ENCODE results near the gene COL20A1.

Gene COL20A1

DNA sequence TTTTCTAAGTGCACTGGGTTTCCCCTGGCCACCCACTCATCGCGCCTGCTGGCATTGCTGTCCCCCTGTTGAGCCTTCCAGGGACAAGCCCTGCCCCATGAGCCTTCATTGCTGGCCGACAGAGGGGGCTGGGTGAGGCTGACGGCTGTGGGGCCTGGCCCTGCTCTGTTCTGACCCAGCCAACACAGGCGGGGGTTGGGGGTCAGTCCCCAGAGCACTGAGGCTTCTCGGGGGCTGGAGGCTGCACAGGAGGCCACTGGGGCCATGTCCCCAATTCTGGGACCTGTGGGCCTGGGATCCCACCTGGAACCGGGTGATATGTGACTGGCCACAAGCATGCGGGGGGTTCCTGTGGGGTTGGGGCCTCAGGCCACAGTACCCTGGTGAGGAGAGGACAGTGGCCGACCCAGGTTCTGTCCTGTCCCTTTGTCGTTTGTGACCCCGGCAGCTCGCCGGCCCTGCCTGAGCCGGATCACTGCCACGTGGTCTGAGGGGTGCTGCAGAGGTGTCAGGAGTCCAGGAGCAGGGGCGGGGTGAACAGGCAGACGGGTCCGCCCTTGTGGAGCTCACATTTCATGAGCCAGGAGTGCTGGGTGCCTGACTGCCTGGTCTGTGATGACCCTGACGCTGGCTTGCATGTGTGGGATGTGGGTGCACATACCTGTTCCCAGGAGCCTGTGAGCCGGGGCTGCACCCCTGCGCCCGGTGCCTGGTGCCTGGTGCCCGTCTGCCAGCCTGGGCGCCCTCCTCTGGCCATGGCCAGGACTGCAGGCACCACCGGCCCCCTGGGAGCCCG lies 2.1 kb upstream of the COL20A1 start:
- H3K9me3 ChIP-seq (ENCODE audit: control insufficient read depth, low read length): no peaks in the 10 kb centered on the region
- H3K27me3 ChIP-seq (ENCODE audit: control insufficient read depth, insufficient read depth, low read length, poor library complexity, severe bottlenecking): peaks cover 10% of the 10 kb centered on the region
- peaks cover 5% of the 10 kb centered on the region for H3K36me3 ChIP-seq (ENCODE audit: control insufficient read depth, insufficient read depth, low read length)
- H3K4me1 ChIP-seq (ENCODE audit: control insufficient read depth, insufficient read depth, low read length): peaks cover 11% of the 10 kb centered on the region
- 47 to 49% methylated on average over 26 of the region's 26 CpGs for WGBS, 2 experiments
- no peak overlapping the region for H3K4me3 ChIP-seq (ENCODE audit: insufficient read depth, low read depth, low read length)
- no peak overlapping the region for H3K27ac ChIP-seq (ENCODE audit: insufficient read depth, low read depth, low read length, poor library complexity, severe bottlenecking)

GRCh38 chr20:63291811-63292210 lies 1.2 kb upstream of the COL20A1 start:
- 85% methylated on average over 10 of the region's 10 CpGs for WGBS, 2 experiments
- Histone ChIP-seq H3K4me1 (ENCODE audit: control insufficient read depth, insufficient read depth, low read length) (peaks cover 20% of the 10 kb centered on the region), H3K9me3 (ENCODE audit: control insufficient read depth, low read length) (no peaks in the 10 kb centered on the region), H3K4me3 (ENCODE audit: insufficient read depth, low read depth, low read length) (no peak overlapping the region), H3K27ac (ENCODE audit: insufficient read depth, low read depth, low read length, poor library complexity, severe bottlenecking) (no peak overlapping the region), H3K36me3 (ENCODE audit: control insufficient read depth, insufficient read depth, low read length) (peaks cover 5% of the 10 kb centered on the region), H3K27me3 (ENCODE audit: control insufficient read depth, insufficient read depth, low read length, poor library complexity, severe bottlenecking) (peaks cover 14% of the 10 kb centered on the region)

- Histone ChIP-seq H3K4me3 (ENCODE audit: insufficient read depth, low read depth, low read length) (no peak overlapping the region), H3K4me1 (ENCODE audit: control insufficient read depth, insufficient read depth, low read length) (peaks cover 23% of the 10 kb centered on the region), H3K27ac (ENCODE audit: insufficient read depth, low read depth, low read length, poor library complexity, severe bottlenecking) (no peak overlapping the region), H3K9me3 (ENCODE audit: control insufficient read depth, low read length) (no peaks in the 10 kb centered on the region), H3K27me3 (ENCODE audit: control insufficient read depth, insufficient read depth, low read length, poor library complexity, severe bottlenecking) (peaks cover 14% of the 10 kb centered on the region), H3K36me3 (ENCODE audit: control insufficient read depth, insufficient read depth, low read length) (peaks cover 5% of the 10 kb centered on the region)
- 93 to 95% methylated on average over 16 of the region's 16 CpGs for WGBS, 2 experiments
These were observed 689 bp upstream of the COL20A1 start for GRCh38 chr20:63292292-63292701.

DNA sequence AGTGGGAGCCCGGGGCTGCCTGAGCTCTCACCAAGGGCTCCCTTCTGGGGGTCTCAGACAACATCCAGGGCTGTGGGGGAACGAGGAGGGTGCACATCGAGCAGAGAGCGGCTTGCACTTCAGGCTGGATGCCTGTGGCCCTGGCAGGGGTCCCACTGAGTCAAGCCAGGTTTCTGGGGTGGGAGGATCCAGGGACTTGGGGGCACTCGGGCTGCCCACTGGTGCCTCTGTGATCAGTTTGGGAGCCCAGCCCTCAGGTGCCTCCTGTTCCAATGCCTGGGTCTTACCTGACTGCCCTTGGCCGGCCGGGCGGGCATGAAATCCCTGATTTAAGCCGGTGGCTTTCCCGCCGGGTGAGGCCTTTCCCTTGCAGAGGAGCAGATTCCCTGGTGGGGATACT lies 470 bp downstream of the COL20A1 start:
- Histone ChIP-seq H3K27me3 (ENCODE audit: control insufficient read depth, insufficient read depth, low read length, poor library complexity, severe bottlenecking) (peaks cover 14% of the 10 kb centered on the region), H3K9me3 (ENCODE audit: control insufficient read depth, low read length) (no peaks in the 10 kb centered on the region), H3K4me3 (ENCODE audit: insufficient read depth, low read depth, low read length) (no peak overlapping the region), H3K4me1 (ENCODE audit: control insufficient read depth, insufficient read depth, low read length) (peaks cover 23% of the 10 kb centered on the region), H3K36me3 (ENCODE audit: control insufficient read depth, insufficient read depth, low read length) (peaks cover 2% of the 10 kb centered on the region), H3K27ac (ENCODE audit: insufficient read depth, low read depth, low read length, poor library complexity, severe bottlenecking) (no peak overlapping the region)
- WGBS, 2 experiments: 75 to 83% methylated on average over 11 of the region's 11 CpGs

DNA sequence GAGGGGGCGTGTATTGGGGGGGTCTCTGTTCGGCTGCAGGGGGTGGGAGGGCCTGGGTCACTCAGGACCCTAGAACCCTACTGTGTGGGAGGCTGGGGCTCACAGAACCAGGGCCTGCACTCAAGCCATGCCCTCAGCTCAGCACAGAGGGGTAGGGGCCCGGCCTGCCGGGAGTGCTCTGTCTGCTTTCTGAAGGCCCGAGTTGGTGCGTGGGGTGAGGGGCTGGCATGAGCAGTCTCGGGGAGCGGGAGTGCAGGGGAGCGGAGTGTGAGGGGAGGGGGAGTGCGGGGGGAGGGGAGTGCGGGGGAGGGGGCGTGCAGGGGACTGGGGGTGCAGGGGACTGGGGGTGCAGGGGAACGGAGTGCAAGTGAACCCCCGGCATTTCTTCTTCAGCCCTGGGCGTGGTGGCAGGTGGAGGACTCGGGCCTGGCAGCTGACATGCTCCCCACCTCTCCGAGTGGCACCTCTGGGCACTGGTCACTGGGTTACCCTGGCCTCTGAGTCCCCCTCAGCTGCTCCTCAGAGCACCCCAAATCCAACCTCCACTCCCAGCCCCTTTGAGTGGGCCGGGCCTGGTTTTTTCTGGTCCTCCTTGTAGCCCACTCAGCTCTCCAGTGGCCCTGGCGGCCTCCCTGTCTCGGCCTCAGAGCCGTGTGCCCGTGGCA lies 1.0 kb downstream of the COL20A1 start:
- H3K4me3 ChIP-seq (ENCODE audit: insufficient read depth, low read depth, low read length): no peak overlapping the region
- 80 to 83% methylated on average over 16 to 18 of the region's 22 CpGs for WGBS, 2 experiments
- no peaks in the 10 kb centered on the region for H3K36me3 ChIP-seq (ENCODE audit: control insufficient read depth, insufficient read depth, low read length)
- H3K27ac ChIP-seq (ENCODE audit: insufficient read depth, low read depth, low read length, poor library complexity, severe bottlenecking): no peak overlapping the region
- no peaks in the 10 kb centered on the region for H3K9me3 ChIP-seq (ENCODE audit: control insufficient read depth, low read length)
- H3K27me3 ChIP-seq (ENCODE audit: control insufficient read depth, insufficient read depth, low read length, poor library complexity, severe bottlenecking): peaks cover 14% of the 10 kb centered on the region
- peaks cover 23% of the 10 kb centered on the region for H3K4me1 ChIP-seq (ENCODE audit: control insufficient read depth, insufficient read depth, low read length)

DNA sequence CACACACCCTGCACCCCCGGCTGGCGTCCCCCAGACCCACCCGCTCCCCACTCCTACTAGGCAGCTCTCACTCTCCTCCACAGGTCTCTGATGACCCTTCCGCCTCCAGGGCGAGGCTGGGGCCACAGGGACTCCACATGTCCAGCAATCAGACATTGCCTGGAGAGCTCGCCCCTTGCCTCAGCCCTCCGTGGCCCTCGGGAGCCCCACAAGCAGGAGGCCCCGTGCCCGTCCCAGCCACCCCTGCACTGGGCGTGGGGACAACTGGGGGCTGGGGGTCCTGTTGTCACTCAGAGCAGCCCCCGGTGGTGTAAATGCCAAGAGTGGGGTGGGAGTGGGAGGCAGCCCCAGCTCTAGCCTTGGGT lies 1.5 kb downstream of the COL20A1 start:
- Histone ChIP-seq H3K4me3 (ENCODE audit: insufficient read depth, low read depth, low read length) (no peak overlapping the region), H3K36me3 (ENCODE audit: control insufficient read depth, insufficient read depth, low read length) (no peaks in the 10 kb centered on the region), H3K9me3 (ENCODE audit: control insufficient read depth, low read length) (no peaks in the 10 kb centered on the region), H3K4me1 (ENCODE audit: control insufficient read depth, insufficient read depth, low read length) (peaks cover 23% of the 10 kb centered on the region), H3K27ac (ENCODE audit: insufficient read depth, low read depth, low read length, poor library complexity, severe bottlenecking) (no peak overlapping the region), H3K27me3 (ENCODE audit: control insufficient read depth, insufficient read depth, low read length, poor library complexity, severe bottlenecking) (peaks cover 14% of the 10 kb centered on the region)
- 89 to 94% methylated on average over 12 of the region's 12 CpGs for WGBS, 2 experiments

GRCh38 chr20:63295018-63295417 lies 2.0 kb downstream of the COL20A1 start:
- Histone ChIP-seq H3K27me3 (ENCODE audit: control insufficient read depth, insufficient read depth, low read length, poor library complexity, severe bottlenecking) (peaks cover 14% of the 10 kb centered on the region), H3K9me3 (ENCODE audit: control insufficient read depth, low read length) (no peaks in the 10 kb centered on the region), H3K36me3 (ENCODE audit: control insufficient read depth, insufficient read depth, low read length) (no peaks in the 10 kb centered on the region), H3K27ac (ENCODE audit: insufficient read depth, low read depth, low read length, poor library complexity, severe bottlenecking) (no peak overlapping the region), H3K4me1 (ENCODE audit: control insufficient read depth, insufficient read depth, low read length) (peaks cover 23% of the 10 kb centered on the region), H3K4me3 (ENCODE audit: insufficient read depth, low read depth, low read length) (no peak overlapping the region)
- 77% methylated on average over 19 of the region's 19 CpGs for WGBS, 2 experiments

DNA sequence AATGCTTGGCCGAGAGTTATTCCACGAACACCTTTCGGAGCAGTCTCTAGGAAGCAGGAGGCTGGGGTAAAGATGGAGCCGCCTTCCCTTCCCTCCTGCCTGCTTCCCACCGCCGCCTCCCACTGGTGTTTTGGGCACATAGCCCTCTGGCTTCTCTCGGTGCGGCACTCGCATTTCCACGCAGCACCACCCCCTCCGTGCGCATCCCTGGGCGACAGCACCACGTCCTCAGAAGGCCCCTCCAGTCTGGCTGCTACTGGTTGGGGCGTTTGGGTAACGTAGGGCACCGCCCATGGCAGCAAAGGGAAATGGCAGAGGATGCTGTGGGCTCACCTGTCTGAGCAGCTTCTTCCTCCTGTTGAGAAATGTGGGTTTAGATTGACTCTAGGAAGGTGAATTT lies 2.4 kb downstream of the COL20A1 start:
- no peaks in the 10 kb centered on the region for H3K36me3 ChIP-seq (ENCODE audit: control insufficient read depth, insufficient read depth, low read length)
- H3K27ac ChIP-seq (ENCODE audit: insufficient read depth, low read depth, low read length, poor library complexity, severe bottlenecking): no peak overlapping the region
- peaks cover 14% of the 10 kb centered on the region for H3K27me3 ChIP-seq (ENCODE audit: control insufficient read depth, insufficient read depth, low read length, poor library complexity, severe bottlenecking)
- 57 to 58% methylated on average over 17 of the region's 17 CpGs for WGBS, 2 experiments
- no peak overlapping the region for H3K4me3 ChIP-seq (ENCODE audit: insufficient read depth, low read depth, low read length)
- no peaks in the 10 kb centered on the region for H3K9me3 ChIP-seq (ENCODE audit: control insufficient read depth, low read length)
- H3K4me1 ChIP-seq (ENCODE audit: control insufficient read depth, insufficient read depth, low read length): peaks cover 23% of the 10 kb centered on the region

DNA sequence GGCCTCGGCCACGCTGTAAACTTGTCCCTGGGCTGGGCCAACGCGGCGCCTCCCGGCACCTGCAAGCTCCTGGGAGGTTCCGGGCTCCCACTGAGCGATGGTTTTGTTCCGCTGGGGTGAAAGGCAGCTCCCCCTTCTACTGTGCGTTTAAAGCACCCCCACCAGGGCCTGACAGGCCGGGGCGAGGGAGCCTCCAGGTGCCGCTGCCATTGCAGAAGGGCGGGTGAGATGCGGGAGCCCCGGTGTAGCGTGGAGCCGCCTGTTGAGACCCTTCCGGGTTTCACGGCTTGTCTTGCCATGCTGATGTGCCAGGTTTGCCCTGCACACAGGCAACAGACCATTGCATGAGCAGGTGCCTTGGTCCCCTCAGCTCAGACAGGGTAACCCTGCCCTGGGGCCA lies 2.9 kb downstream of the COL20A1 start:
- Histone ChIP-seq H3K9me3 (ENCODE audit: control insufficient read depth, low read length) (no peaks in the 10 kb centered on the region), H3K27ac (ENCODE audit: insufficient read depth, low read depth, low read length, poor library complexity, severe bottlenecking) (no peak overlapping the region), H3K4me3 (ENCODE audit: insufficient read depth, low read depth, low read length) (no peak overlapping the region), H3K27me3 (ENCODE audit: control insufficient read depth, insufficient read depth, low read length, poor library complexity, severe bottlenecking) (peaks cover 14% of the 10 kb centered on the region), H3K36me3 (ENCODE audit: control insufficient read depth, insufficient read depth, low read length) (no peaks in the 10 kb centered on the region), H3K4me1 (ENCODE audit: control insufficient read depth, insufficient read depth, low read length) (peaks cover 23% of the 10 kb centered on the region)
- 46 to 49% methylated on average over 20 of the region's 20 CpGs for WGBS, 2 experiments

DNA sequence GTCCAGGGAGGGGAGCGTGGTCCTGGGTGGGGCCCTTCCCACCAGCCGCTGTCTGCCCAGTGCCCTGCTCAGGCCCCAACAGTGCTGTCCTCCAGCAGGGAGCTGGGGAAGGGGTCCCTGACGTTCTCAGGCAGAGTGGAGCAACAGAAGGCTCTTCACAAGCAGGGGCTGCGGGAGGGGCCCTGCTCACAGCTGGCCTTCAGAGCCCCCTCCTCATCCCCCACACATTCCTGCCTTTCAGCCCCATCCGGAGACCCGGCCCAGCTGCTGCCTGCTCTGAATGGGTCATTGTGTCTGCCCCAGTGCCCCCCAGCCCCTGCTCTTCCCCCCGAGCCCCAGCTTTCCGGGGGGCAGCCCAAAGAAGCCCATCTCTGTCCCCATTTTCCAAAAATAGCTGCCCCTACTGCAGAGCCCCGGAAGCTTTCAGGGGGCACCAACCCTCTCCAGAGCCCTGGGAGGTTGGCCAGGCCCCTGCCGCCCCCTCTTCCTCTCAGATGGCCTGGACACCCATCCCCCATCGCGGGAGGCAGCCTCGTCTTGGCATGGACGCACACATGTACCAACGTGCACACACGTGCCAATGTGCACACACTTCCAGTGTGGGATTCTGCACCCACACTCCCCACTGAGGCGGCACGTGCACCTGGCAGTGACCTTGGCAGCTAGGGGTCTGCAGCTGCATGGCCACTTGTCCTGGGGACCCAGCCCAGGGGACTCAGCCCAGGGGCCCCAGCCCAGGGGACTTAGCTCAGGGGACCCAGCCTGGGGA lies 3.7 kb downstream of the COL20A1 start:
- WGBS, 2 experiments: 57 to 59% methylated on average over 18 of the region's 18 CpGs

More for the DNA sequence above, 3.7 kb downstream of the COL20A1 start:
- H3K27me3 ChIP-seq (ENCODE audit: control insufficient read depth, insufficient read depth, low read length, poor library complexity, severe bottlenecking): peaks cover 14% of the 10 kb centered on the region
- H3K4me1 ChIP-seq (ENCODE audit: control insufficient read depth, insufficient read depth, low read length): peaks cover 23% of the 10 kb centered on the region
- no peak overlapping the region for H3K27ac ChIP-seq (ENCODE audit: insufficient read depth, low read depth, low read length, poor library complexity, severe bottlenecking)
- no peaks in the 10 kb centered on the region for H3K9me3 ChIP-seq (ENCODE audit: control insufficient read depth, low read length)
- H3K36me3 ChIP-seq (ENCODE audit: control insufficient read depth, insufficient read depth, low read length): no peaks in the 10 kb centered on the region
- no peak overlapping the region for H3K4me3 ChIP-seq (ENCODE audit: insufficient read depth, low read depth, low read length)
